ENCODE measurements around the gene GNAQ. TPM values are rescaled to one million over a fixed set of nuclear protein-coding genes. Genes with fewer than 3 reads are reported as not detected.

GNAQ gene
- total RNA-seq, 2 donors from 2014 or later, result 22.3 to 22.7 TPM

GRCh38 chr9:78044886-78045285 is 13.3 kb upstream of the GNAQ start:
- H3K36me3 Mint-ChIP-seq (ENCODE audit: insufficient read depth in 2 of 2), result no peaks in the 10 kb centered on the region
- no peak overlapping the region for H3K4me3 Mint-ChIP-seq
- peaks cover 6% of the 10 kb centered on the region for H3K27me3 Mint-ChIP-seq (ENCODE audit: low read depth)
- ATAC-seq (replicated peaks in 1 of 2) (no peak), DNase-seq (no peak)
- no peak overlapping the region for H3K27ac Mint-ChIP-seq
- peaks cover 3% of the 10 kb centered on the region for H3K4me1 Mint-ChIP-seq (ENCODE audit: low read depth)
- no peaks in the 10 kb centered on the region for H3K9me3 Mint-ChIP-seq

GRCh38 chr9:78044189-78044588 is 12.6 kb upstream of the GNAQ start:
- DNase-seq, result no peak
- peaks cover 6% of the 10 kb centered on the region for H3K27me3 Mint-ChIP-seq (ENCODE audit: low read depth)
- H3K27ac Mint-ChIP-seq, result no peak overlapping the region
- H3K9me3 Mint-ChIP-seq, result no peaks in the 10 kb centered on the region
- peaks cover 3% of the 10 kb centered on the region for H3K4me1 Mint-ChIP-seq (ENCODE audit: low read depth)
- no peaks in the 10 kb centered on the region for H3K36me3 Mint-ChIP-seq (ENCODE audit: insufficient read depth in 2 of 2)
- H3K4me3 Mint-ChIP-seq, result no peak overlapping the region
- ATAC-seq (replicated peaks in 1 of 2), result no peak

- DNase-seq (no peak), ATAC-seq (replicated peaks in 1 of 2) (no peak)
- no peak overlapping the region for H3K27ac Mint-ChIP-seq
- H3K27me3 Mint-ChIP-seq (ENCODE audit: low read depth), result peaks cover 6% of the 10 kb centered on the region
- H3K36me3 Mint-ChIP-seq (ENCODE audit: insufficient read depth in 2 of 2), result no peaks in the 10 kb centered on the region
- H3K4me1 Mint-ChIP-seq (ENCODE audit: low read depth), result peaks cover 3% of the 10 kb centered on the region
- H3K9me3 Mint-ChIP-seq, result no peaks in the 10 kb centered on the region
- H3K4me3 Mint-ChIP-seq, result no peak overlapping the region
Observed at GRCh38 chr9:78041971-78042370, 10.4 kb upstream of the GNAQ start.

GRCh38 chr9:78040726-78041125 is 9.1 kb upstream of the GNAQ start:
- no peaks in the 10 kb centered on the region for H3K36me3 Mint-ChIP-seq (ENCODE audit: insufficient read depth in 2 of 2)

GRCh38 chr9:78038620-78039300 is 7.1 kb upstream of the GNAQ start:
- no peak overlapping the region for H3K4me3 Mint-ChIP-seq
- no peak for ATAC-seq (replicated peaks in 1 of 2)
- H3K9me3 Mint-ChIP-seq, result no peaks in the 10 kb centered on the region
- H3K36me3 Mint-ChIP-seq (ENCODE audit: insufficient read depth in 2 of 2), result no peaks in the 10 kb centered on the region
- DNase-seq, result no peak
- H3K27ac Mint-ChIP-seq, result no peak overlapping the region
- peaks cover 10% of the 10 kb centered on the region for H3K4me1 Mint-ChIP-seq (ENCODE audit: low read depth)
- H3K27me3 Mint-ChIP-seq (ENCODE audit: low read depth), result peaks cover 6% of the 10 kb centered on the region

More at GRCh38 chr9:78040726-78041125, 9.1 kb upstream of the GNAQ start:
- ATAC-seq (replicated peaks in 1 of 2) (no peak), DNase-seq (no peak)
- Mint-ChIP-seq H3K27ac (no peak overlapping the region), H3K4me3 (no peak overlapping the region), H3K9me3 (no peaks in the 10 kb centered on the region), H3K27me3 (ENCODE audit: low read depth) (peaks cover 6% of the 10 kb centered on the region), H3K4me1 (ENCODE audit: low read depth) (peaks cover 3% of the 10 kb centered on the region)

- Mint-ChIP-seq H3K4me3 (peak overlapping the region in 1 of 2 donors; percentile 63), H3K9me3 (no peaks in the 10 kb centered on the region), H3K4me1 (ENCODE audit: low read depth) (peaks cover 25% of the 10 kb centered on the region), H3K27me3 (ENCODE audit: low read depth) (no peaks in the 10 kb centered on the region), H3K27ac (no peak overlapping the region), H3K36me3 (ENCODE audit: insufficient read depth in 2 of 2) (peaks cover 2 to 4% of the 10 kb centered on the region in 2 donors)
- ATAC-seq (replicated peaks in 1 of 2) (no peak), DNase-seq (peak; percentile 50 to 64)
Observed at GRCh38 chr9:78035383-78035993, 3.9 kb upstream of the GNAQ start.

- H3K9me3 Mint-ChIP-seq, result no peaks in the 10 kb centered on the region
- H3K4me3 Mint-ChIP-seq, result no peak overlapping the region
- H3K36me3 Mint-ChIP-seq (ENCODE audit: insufficient read depth in 2 of 2), result peaks cover 4 to 7% of the 10 kb centered on the region in 2 donors
- no peak for ATAC-seq (replicated peaks in 1 of 2)
- DNase-seq, result no peak
- peaks cover 38% of the 10 kb centered on the region for H3K4me1 Mint-ChIP-seq (ENCODE audit: low read depth)
- H3K27ac Mint-ChIP-seq, result no peak overlapping the region
- H3K27me3 Mint-ChIP-seq (ENCODE audit: low read depth), result no peaks in the 10 kb centered on the region
Observed at GRCh38 chr9:78033870-78034269, 2.3 kb upstream of the GNAQ start.

GRCh38 chr9:78032730-78033457 is 1.3 kb upstream of the GNAQ start:
- Mint-ChIP-seq H3K4me3 (peak overlapping the region; percentile 88 to 95), H3K36me3 (ENCODE audit: insufficient read depth in 2 of 2) (peaks cover 4 to 7% of the 10 kb centered on the region in 2 donors), H3K27me3 (ENCODE audit: low read depth) (no peaks in the 10 kb centered on the region), H3K9me3 (no peaks in the 10 kb centered on the region), H3K27ac (peak overlapping the region; percentile 92), H3K4me1 (ENCODE audit: low read depth) (peaks cover 44% of the 10 kb centered on the region)
- DNase-seq (no peak), ATAC-seq (replicated peaks in 1 of 2) (no peak)

GRCh38 chr9:78031893-78032729 is 500 bp upstream of the GNAQ start:
- H3K4me3 Mint-ChIP-seq, result peak overlapping the region; percentile 88 to 95
- peaks cover 50% of the 10 kb centered on the region for H3K4me1 Mint-ChIP-seq (ENCODE audit: low read depth)
- peak overlapping the region; percentile 92 for H3K27ac Mint-ChIP-seq
- peaks cover 4 to 7% of the 10 kb centered on the region in 2 donors for H3K36me3 Mint-ChIP-seq (ENCODE audit: insufficient read depth in 2 of 2)
- DNase-seq (peak; percentile 52 to 69), ATAC-seq (replicated peaks in 1 of 2) (peak; percentile 45 to 49)
- no peaks in the 10 kb centered on the region for H3K9me3 Mint-ChIP-seq
- no peaks in the 10 kb centered on the region for H3K27me3 Mint-ChIP-seq (ENCODE audit: low read depth)

- H3K36me3 Mint-ChIP-seq (ENCODE audit: insufficient read depth in 2 of 2), result peaks cover 4 to 7% of the 10 kb centered on the region in 2 donors
- H3K27ac Mint-ChIP-seq, result peak overlapping the region; percentile 98
- ATAC-seq (replicated peaks in 1 of 2) (peak; percentile 40 to 45), DNase-seq (peak; percentile 63 to 67)
- H3K4me1 Mint-ChIP-seq (ENCODE audit: low read depth), result peaks cover 52% of the 10 kb centered on the region
- no peaks in the 10 kb centered on the region for H3K27me3 Mint-ChIP-seq (ENCODE audit: low read depth)
- no peaks in the 10 kb centered on the region for H3K9me3 Mint-ChIP-seq
- H3K4me3 Mint-ChIP-seq, result peak overlapping the region; percentile 86 to 100
Observed at GRCh38 chr9:78030553-78031443, 813 bp downstream of the GNAQ start.

- Mint-ChIP-seq H3K27ac (peak overlapping the region; percentile 98), H3K4me3 (peak overlapping the region; percentile 86 to 100), H3K4me1 (ENCODE audit: low read depth) (peaks cover 53% of the 10 kb centered on the region), H3K27me3 (ENCODE audit: low read depth) (no peaks in the 10 kb centered on the region), H3K36me3 (ENCODE audit: insufficient read depth in 2 of 2) (peaks cover 4 to 7% of the 10 kb centered on the region in 2 donors), H3K9me3 (no peaks in the 10 kb centered on the region)
- peak; percentile 14 to 27 for ATAC-seq (replicated peaks in 1 of 2)
- peak; percentile 27 to 29 for DNase-seq
Observed at GRCh38 chr9:78030296-78030552, 1.4 kb downstream of the GNAQ start.

All from activated T-cell treated with anti-CD3 and anti-CD28 coated beads, Interleukin-2, amount 50 U/mL, for 72 hours (primary cell).